HCT116 (cell line): ENCODE results near the gene RELCH. TPM values are rescaled to one million over a fixed set of nuclear protein-coding genes. Genes with fewer than 3 reads are reported as not detected.

ENCODE experiments used
- ATAC-seq: fragments of 200-7000 bp; cut with Tn5 transposase; 2 replicates; pipeline ENCODE4 v1.9.1; 2020; ENCODE audit warnings: mild to moderate bottlenecking, moderate library complexity
- BruUV-seq: library from RNA; stranded (reverse); fragments of 400-500 nt; replicated peaks from 2 replicates; lab custom pipeline; 2021; lab: Mats Ljungman, UMichigan
- CTCF ChIA-PET: fragments of 300-600 bp; sonication (Branson Sonifier 250); formaldehyde crosslinking; loops from one replicate; lab custom pipeline; 2021; ENCODE audit warnings: antibody characterized with exemption; lab: Charles Lee
- POLR2A ChIA-PET: fragments of 300-600, 350-600 bp; sonication (Branson Sonifier 250); formaldehyde crosslinking; loops from one replicate; lab custom pipeline; 2021; ENCODE audit warnings: antibody characterized with exemption; lab: Charles Lee
- RAD21 ChIA-PET, 2 experiments: fragments of 300-600 bp; sonication (Branson Sonifier 250); formaldehyde crosslinking; loops; one replicate each; lab custom pipeline; 2023; ENCODE audit warnings: low total read pairs in 2 of 2; ENCODE audit not compliant: uncharacterized antibody in 2 of 2, unreplicated experiment in 2 of 2, low non-redundant PET in 1 of 2; lab: Charles Lee
- DNase-seq: peaks from one replicate; pipeline ENCODE4 v3.0.0-alpha.2; 2010; ENCODE audit warnings: low read depth, low spot score
- H2AFZ ChIP-seq: fragments of 200-600 bp; shearing (Covaris generic), sonication (generic); 2 replicates; pipeline ENCODE4 v1.6.1; 2017; ENCODE audit warnings: low read depth, mixed run types, mixed read lengths, antibody characterized with exemption, low read length; ENCODE audit not compliant: poor library complexity, severe bottlenecking
- H3K27ac ChIP-seq: 2 replicates; pipeline ENCODE4 v1.5.1; 2012; ENCODE audit warnings: low read depth, low read length
- H3K27me3 ChIP-seq: fragments of 200-600 bp; sonication (generic); 2 replicates; pipeline ENCODE4 v1.6.1; 2016; ENCODE audit warnings: mixed run types, low read length, mixed read lengths; ENCODE audit not compliant: insufficient read depth
- H3K36me3 ChIP-seq, 2 experiments: fragments of 200-500 bp in 1 of 2; fragments of 200-600 bp in 1 of 2; sonication (Bioruptor generic) in 1 of 2; sonication (generic) in 1 of 2; 2 replicates each; pipeline versions ENCODE4 v1.5.1 to v1.6.1; 2014 to 2016; ENCODE audit warnings: low read length in 2 of 2, inconsistent platforms in 1 of 2, mixed read lengths in 1 of 2, mixed run types in 1 of 2; ENCODE audit not compliant: insufficient read depth in 2 of 2, control insufficient read depth in 1 of 2
- H3K4me1 ChIP-seq, 2 experiments: fragments of 200-600 bp in 1 of 2; sonication (generic) in 1 of 2; 2 replicates each; pipeline versions ENCODE4 v1.5.1 to v1.6.1; 2012 to 2017; ENCODE audit warnings: low read length in 2 of 2, inconsistent platforms in 1 of 2, mild to moderate bottlenecking in 1 of 2, mixed read lengths in 1 of 2, mixed run types in 1 of 2, moderate library complexity in 1 of 2; ENCODE audit not compliant: insufficient read depth in 2 of 2, control insufficient read depth in 1 of 2
- H3K4me2 ChIP-seq: fragments of 200-600 bp; sonication (generic); 2 replicates; pipeline ENCODE4 v1.6.1; 2017; ENCODE audit warnings: mixed run types, low read length, mixed read lengths
- H3K4me3 ChIP-seq, 2 experiments: fragments of 200-600 bp in 1 of 2; sonication (generic) in 1 of 2; replicated peaks in 1 of 2; 2 replicates each; pipeline ENCODE4 v1.5.1; 2011 to 2016; ENCODE audit warnings: low read length in 2 of 2, control low read depth in 1 of 2, low read depth in 1 of 2, mild to moderate bottlenecking in 1 of 2, mixed read lengths in 1 of 2, mixed run types in 1 of 2
- H3K79me2 ChIP-seq: fragments of 200-600 bp; sonication (generic); 2 replicates; pipeline ENCODE4 v1.6.1; 2017; ENCODE audit warnings: mild to moderate bottlenecking, mixed run types, low read length, moderate library complexity, mixed read lengths; ENCODE audit not compliant: insufficient read depth
- H3K9ac ChIP-seq: fragments of 200-600 bp; sonication (generic); 2 replicates; pipeline ENCODE4 v1.6.1; 2016; ENCODE audit warnings: low read length, mixed read lengths
- H3K9me2 ChIP-seq: fragments of 200-600 bp; sonication (generic), shearing (Covaris generic); 2 replicates; pipeline ENCODE4 v1.6.1; 2017; ENCODE audit warnings: mixed run types, mild to moderate bottlenecking, moderate library complexity; ENCODE audit not compliant: insufficient read depth
- H3K9me3 ChIP-seq, 2 experiments: fragments of 200-500 bp in 1 of 2; fragments of 200-600 bp in 1 of 2; sonication (Bioruptor generic) in 1 of 2; sonication (generic) in 1 of 2; 2 replicates each; pipeline ENCODE4 v1.6.1; 2014 to 2017; ENCODE audit warnings: low read length in 2 of 2, mixed read lengths in 2 of 2, inconsistent platforms in 1 of 2, low read depth in 1 of 2, mild to moderate bottlenecking in 1 of 2, mixed run types in 1 of 2, moderate library complexity in 1 of 2; ENCODE audit not compliant: control insufficient read depth in 1 of 2, insufficient read depth in 1 of 2
- H4K20me1 ChIP-seq: fragments of 200-600 bp; sonication (generic), shearing (Covaris generic); 2 replicates; pipeline ENCODE4 v1.6.1; 2017; ENCODE audit warnings: mixed run types, mild to moderate bottlenecking, moderate library complexity; ENCODE audit not compliant: insufficient read depth
- CEBPB ChIP-seq: IDR thresholded peaks from 2 replicates; pipeline ENCODE4 v1.6.1; 2012; ENCODE audit warnings: low read depth
- ELF1 ChIP-seq: IDR thresholded peaks from 2 replicates; pipeline ENCODE4 v1.6.1; 2012; ENCODE audit warnings: low read depth, borderline replicate concordance
- EZH2 ChIP-seq: fragments of 200-600 bp; sonication (generic); IDR thresholded peaks from 2 replicates; pipeline ENCODE4 v1.6.1; 2017; ENCODE audit warnings: antibody characterized with exemption, mixed run types
- EZH2phosphoT487 ChIP-seq: fragments of 200-600 bp; IDR thresholded peaks from 2 replicates; pipeline ENCODE4 v1.6.1; 2018; ENCODE audit warnings: antibody characterized with exemption, borderline replicate concordance
- FOSL1 ChIP-seq: IDR thresholded peaks from 2 replicates; pipeline ENCODE4 v1.6.1; 2012; ENCODE audit warnings: low read depth
- JUND ChIP-seq: IDR thresholded peaks from 2 replicates; pipeline ENCODE4 v1.6.1; 2012
- POLR2A ChIP-seq: IDR thresholded peaks from 2 replicates; pipeline ENCODE4 v1.7.0; 2011; ENCODE audit warnings: borderline replicate concordance; ENCODE audit not compliant: insufficient read depth, insufficient read length; ENCODE audit errors: extremely low read depth
- POLR2AphosphoS5 ChIP-seq: IDR thresholded peaks from 2 replicates; pipeline ENCODE4 v1.6.1; 2011; ENCODE audit warnings: mild to moderate bottlenecking, low read depth, low read length, moderate library complexity
- RAD21 ChIP-seq: IDR thresholded peaks from 2 replicates; pipeline ENCODE4 v1.6.1; 2012; ENCODE audit warnings: low read depth, mild to moderate bottlenecking
- SIN3A ChIP-seq: IDR thresholded peaks from 2 replicates; pipeline ENCODE4 v1.6.1; 2012; ENCODE audit warnings: low read depth
- SP1 ChIP-seq: IDR thresholded peaks from 2 replicates; pipeline ENCODE4 v1.6.1; 2012; ENCODE audit warnings: low read depth
- SRF ChIP-seq: IDR thresholded peaks from 2 replicates; pipeline ENCODE4 v1.6.1; 2012; ENCODE audit warnings: low read depth
- TCF7L2 ChIP-seq: IDR thresholded peaks from 2 replicates; pipeline ENCODE4 v1.7.0; 2011; ENCODE audit warnings: borderline replicate concordance, inconsistent platforms; ENCODE audit not compliant: insufficient read depth, insufficient read length; ENCODE audit errors: extremely low read depth
- YY1 ChIP-seq: IDR thresholded peaks from 2 replicates; pipeline ENCODE4 v1.6.1; 2011; ENCODE audit warnings: low read length, low read depth, moderate library complexity, mild to moderate bottlenecking; ENCODE audit not compliant: insufficient replicate concordance; ENCODE audit errors: extremely low read depth
- ZFX ChIP-seq: fragments of 450-650 bp; IDR thresholded peaks from 2 replicates; pipeline ENCODE4 v1.6.1; 2017
- ZNF274 ChIP-seq: fragments of 200-500 bp; sonication (Bioruptor generic); IDR thresholded peaks from 2 replicates; pipeline ENCODE4 v1.6.1; 2014; ENCODE audit warnings: mild to moderate bottlenecking, low read depth, low read length, inconsistent platforms
- intact Hi-C: fragments of 100-400 bp; cut with micrococcal nuclease; formaldehyde crosslinking; loops from 2 replicates; pipeline ENCODE4 v1.10.0; 2022
- total RNA-seq: library from RNA; stranded (reverse); gene quantifications from one replicate; pipeline ENCODE4 v1.2.1, GENCODE V29; 2021; ENCODE audit not compliant: unreplicated experiment
- TF ChIP-seq, protein P1 (sequence below): IDR thresholded peaks from 2 replicates; pipeline ENCODE4 v1.6.1; 2012
- TF ChIP-seq, protein P2 (sequence below), 3 experiments: fragments of 200-600 bp in 1 of 3; sonication (generic) in 1 of 3; IDR thresholded peaks in 2 of 3; conservative IDR thresholded peaks in 1 of 3; 2 replicates each; pipeline ENCODE4 v1.5.1; 2012 to 2017; ENCODE audit warnings: low read depth in 2 of 3, low read length in 2 of 3, antibody characterized with exemption in 1 of 3, borderline replicate concordance in 1 of 3, control low read depth in 1 of 3, mild to moderate bottlenecking in 1 of 3, mixed read lengths in 1 of 3, mixed run types in 1 of 3, moderate library complexity in 1 of 3; ENCODE audit not compliant: insufficient read depth in 1 of 3

The RELCH gene
- total RNA-seq, 1 experiment from 2014 or later, result 17.4 TPM

DNA sequence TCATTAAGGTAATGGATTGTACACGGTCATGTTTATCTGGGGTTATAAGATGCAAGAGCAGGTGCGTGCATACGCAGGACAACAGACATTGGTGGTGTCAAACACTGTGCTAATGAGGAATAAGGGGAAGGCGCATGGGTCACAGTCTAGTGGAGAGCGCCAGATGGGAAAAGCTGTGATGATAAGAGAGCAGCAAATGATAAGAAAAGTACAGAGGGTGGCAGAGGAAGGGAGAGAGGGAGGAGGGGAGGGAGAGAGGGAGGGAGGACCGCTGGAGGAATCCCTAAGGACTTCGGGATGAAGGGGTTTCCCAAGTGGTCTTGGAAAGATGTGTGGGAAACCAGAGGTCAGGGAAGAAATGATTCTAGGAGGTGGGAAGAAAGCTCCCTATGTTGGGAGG is 140.9 kb downstream of the RELCH start:
- Histone ChIP-seq H3K27ac (no peak overlapping the region), H3K9me3 (no peaks in the 10 kb centered on the region), H3K9ac (no peak overlapping the region), H3K4me3 (no peak overlapping the region), H3K27me3 (peaks cover 28% of the 10 kb centered on the region; the same call in 1 of the 2 replicates), H2AFZ (no peak overlapping the region), H4K20me1 (no peaks in the 10 kb centered on the region), H3K36me3 (no peaks in the 10 kb centered on the region), H3K79me2 (no peaks in the 10 kb centered on the region), H3K4me1 (peaks cover 5 to 12% of the 10 kb centered on the region in 2 experiments; a peak in 2 of 4 replicates), H3K9me2 (no peaks in the 10 kb centered on the region), H3K4me2 (no peak overlapping the region)
- no TSS peak for BruUV-seq
- DNase-seq, result no peak
- intact Hi-C loops, result no loop called here
- TF ChIP-seq ELF1 (no peak), ZNF274 (no peak), JUND (no peak), EZH2 (no peak), POLR2AphosphoS5 (no peak), FOSL1 (no peak), SRF (no peak), SIN3A (no peak), CEBPB (no peak), ZFX (no peak), RAD21 (no peak), YY1 (no peak), EZH2phosphoT487 (no peak), POLR2A (no peak), SP1 (no peak), TCF7L2 (no peak)
- TF ChIP-seq, protein P1, sequence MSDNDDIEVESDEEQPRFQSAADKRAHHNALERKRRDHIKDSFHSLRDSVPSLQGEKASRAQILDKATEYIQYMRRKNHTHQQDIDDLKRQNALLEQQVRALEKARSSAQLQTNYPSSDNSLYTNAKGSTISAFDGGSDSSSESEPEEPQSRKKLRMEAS, result no peak
- TF ChIP-seq, protein P2, sequence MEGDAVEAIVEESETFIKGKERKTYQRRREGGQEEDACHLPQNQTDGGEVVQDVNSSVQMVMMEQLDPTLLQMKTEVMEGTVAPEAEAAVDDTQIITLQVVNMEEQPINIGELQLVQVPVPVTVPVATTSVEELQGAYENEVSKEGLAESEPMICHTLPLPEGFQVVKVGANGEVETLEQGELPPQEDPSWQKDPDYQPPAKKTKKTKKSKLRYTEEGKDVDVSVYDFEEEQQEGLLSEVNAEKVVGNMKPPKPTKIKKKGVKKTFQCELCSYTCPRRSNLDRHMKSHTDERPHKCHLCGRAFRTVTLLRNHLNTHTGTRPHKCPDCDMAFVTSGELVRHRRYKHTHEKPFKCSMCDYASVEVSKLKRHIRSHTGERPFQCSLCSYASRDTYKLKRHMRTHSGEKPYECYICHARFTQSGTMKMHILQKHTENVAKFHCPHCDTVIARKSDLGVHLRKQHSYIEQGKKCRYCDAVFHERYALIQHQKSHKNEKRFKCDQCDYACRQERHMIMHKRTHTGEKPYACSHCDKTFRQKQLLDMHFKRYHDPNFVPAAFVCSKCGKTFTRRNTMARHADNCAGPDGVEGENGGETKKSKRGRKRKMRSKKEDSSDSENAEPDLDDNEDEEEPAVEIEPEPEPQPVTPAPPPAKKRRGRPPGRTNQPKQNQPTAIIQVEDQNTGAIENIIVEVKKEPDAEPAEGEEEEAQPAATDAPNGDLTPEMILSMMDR (IDR thresholded peaks at IDR 0.05 in 2 of 3, conservative IDR thresholded peaks at IDR 0.05 in 1 of 3; ENCODE audit: borderline replicate concordance in 1 of 3, insufficient read depth in 1 of 3, low read depth in 2 of 3, low read length in 2 of 3), result no peak
- RAD21 ChIA-PET, result no interaction called here
- CTCF ChIA-PET, result no interaction called here
- POLR2A ChIA-PET, result no interaction called here
- no peak for ATAC-seq
